VCaP (cell line): Measurements from ENCODE around the gene CAMK1G.

ENCODE experiments used
- H3K27ac ChIP-seq: fragments of 450-650 bp; 2 replicates; pipeline ENCODE4 v1.5.1; 2017
- TF ChIP-seq, protein P1 (sequence below): fragments of 450-650 bp; conservative IDR thresholded peaks from 2 replicates; pipeline ENCODE4 v1.5.1; 2017; ENCODE audit warnings: mild to moderate bottlenecking, moderate library complexity

The CAMK1G gene

DNA sequence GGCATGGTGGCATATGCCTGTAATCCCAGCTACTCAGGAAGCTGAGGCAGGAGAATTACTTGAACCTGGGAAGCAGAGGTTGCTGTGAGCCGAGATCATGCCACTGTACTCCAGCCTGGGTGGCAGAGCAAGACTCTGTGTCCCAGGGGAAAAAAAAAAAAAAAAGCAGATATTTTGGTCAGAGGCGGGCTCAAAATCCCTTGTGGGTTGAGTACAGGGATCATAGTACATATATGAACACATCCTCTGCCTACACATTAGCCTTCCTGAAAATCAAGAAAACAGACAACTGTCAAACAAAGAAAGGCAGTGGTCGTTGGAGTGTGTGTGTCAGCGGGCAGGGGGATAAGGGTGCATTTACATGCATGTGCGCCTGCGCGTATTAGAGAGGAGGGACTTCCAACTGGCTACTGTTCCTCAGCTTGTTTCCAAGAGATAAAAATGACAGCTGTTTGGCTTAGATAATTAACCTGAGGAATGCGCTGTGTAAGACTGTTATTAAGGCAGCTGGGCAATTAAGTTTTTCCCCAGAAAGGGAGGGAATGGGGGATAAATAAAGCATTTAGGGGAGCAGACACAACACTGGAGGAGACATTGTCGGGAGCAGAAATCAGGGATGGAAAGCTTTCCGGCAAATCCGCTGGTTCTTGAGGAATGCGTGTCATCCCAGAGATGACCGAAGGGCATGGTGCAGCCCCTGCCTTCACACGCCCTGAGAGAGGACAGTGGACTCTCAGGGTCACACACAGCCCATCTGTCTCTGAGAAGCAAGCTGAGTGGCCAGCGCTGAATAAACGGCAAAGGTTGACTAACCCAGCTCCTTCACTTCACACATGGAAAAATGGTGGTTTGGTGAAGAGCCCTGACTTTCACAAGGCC lies 62.3 kb downstream of the CAMK1G start:
- no peak overlapping the region for H3K27ac ChIP-seq
- TF ChIP-seq, protein P1, sequence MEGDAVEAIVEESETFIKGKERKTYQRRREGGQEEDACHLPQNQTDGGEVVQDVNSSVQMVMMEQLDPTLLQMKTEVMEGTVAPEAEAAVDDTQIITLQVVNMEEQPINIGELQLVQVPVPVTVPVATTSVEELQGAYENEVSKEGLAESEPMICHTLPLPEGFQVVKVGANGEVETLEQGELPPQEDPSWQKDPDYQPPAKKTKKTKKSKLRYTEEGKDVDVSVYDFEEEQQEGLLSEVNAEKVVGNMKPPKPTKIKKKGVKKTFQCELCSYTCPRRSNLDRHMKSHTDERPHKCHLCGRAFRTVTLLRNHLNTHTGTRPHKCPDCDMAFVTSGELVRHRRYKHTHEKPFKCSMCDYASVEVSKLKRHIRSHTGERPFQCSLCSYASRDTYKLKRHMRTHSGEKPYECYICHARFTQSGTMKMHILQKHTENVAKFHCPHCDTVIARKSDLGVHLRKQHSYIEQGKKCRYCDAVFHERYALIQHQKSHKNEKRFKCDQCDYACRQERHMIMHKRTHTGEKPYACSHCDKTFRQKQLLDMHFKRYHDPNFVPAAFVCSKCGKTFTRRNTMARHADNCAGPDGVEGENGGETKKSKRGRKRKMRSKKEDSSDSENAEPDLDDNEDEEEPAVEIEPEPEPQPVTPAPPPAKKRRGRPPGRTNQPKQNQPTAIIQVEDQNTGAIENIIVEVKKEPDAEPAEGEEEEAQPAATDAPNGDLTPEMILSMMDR = no peak

DNA sequence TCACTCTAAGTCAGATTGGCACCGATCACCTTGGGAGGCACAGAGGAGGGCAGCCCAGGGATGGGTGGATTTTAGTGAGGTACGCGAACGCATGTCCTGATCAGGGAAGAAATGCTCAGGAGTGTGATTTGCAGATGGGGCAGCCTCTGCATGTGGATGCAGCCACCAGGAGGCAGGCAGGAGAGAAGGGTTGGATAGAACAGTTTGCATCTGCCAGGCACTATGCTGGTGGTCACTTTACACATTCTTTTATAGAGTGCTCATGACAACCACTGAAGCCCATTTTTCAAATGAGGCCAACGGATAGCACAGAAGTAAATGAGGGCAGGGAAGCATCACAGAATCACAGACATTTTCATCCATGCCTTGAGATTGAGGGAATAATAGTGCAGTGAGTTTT lies 63.0 kb downstream of the CAMK1G start:
- TF ChIP-seq, protein P1 = no peak
- no peak overlapping the region for H3K27ac ChIP-seq

DNA sequence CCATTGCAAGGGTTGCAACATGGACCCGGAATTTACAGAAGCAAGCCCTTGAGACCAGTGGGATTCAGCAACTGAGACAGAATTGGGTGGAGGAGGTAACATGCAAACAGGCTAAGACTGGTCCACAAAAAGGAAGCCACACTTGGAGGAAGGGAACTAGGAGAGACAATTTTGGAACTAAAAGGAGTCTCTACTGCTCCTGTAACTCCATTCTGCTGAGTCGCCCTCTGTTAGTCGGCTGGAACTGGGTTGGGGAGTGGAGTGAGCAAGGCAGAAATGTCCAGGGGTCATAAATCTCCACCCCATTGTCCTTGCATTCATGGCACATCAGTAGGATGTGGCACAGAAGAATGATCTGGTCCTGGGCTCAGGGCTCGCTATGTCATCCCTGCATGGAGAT lies 63.6 kb downstream of the CAMK1G start:
- no peak overlapping the region for H3K27ac ChIP-seq
- TF ChIP-seq, protein P1 = no peak

DNA sequence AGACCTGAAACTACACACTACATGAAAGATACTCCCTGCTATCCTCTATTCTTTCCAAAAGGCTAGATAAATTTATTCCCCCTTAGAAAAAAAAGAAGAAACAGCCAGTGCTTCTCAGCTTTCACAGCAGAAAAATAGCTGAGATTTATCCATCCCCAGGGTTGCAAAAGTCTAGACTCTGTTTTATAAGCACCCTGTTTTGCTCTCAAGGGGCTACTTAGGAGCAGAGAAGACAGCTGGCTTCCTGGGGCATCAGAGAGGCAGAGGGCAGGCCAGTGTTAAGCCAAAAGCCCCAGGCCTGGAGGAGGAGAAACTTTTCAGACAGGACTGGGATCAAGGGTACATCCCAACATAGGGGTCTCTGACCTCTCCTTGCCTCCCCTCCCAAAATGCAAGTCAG lies 64.8 kb downstream of the CAMK1G start:
- TF ChIP-seq, protein P1 = no peak

DNA sequence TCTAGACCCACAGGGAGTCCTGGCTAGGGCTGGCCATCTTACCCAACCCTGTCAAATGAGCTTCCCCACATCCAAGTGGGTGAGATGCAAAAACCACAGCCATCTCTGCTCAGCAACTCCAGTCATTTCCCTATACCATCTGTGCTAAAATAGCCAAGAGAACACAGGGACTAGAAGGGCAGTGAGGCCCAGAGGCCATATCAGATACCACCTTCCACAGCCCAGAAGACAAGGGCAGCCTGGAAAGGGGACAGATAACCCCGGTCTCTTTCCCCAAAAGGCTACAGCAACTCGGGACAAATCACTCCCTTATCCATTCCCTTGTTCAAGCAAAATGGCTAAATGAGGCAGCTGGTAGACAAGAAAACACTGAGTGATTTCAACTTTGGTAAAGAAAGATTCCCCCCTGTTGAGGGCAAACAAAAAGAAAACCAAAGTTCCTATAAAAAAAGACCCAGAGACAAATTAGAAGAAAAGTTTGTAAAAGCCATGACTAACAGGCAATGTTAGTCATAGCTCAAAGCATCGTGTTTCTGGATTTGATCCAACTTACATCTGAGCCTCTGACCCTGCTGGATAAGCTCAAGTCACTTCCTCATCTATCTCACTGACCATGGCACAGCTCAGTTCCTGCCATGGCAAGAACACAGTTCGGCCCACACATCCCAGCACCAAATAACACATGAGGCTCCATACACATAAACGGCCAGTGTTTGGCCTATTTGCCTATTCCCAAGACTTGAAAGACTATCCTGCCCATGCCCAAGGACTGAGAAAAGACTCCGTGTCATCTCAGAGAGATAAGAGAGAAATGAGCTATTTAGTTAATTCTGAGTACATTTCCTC lies 65.6 kb downstream of the CAMK1G start:
- H3K27ac ChIP-seq = no peak overlapping the region
- TF ChIP-seq, protein P1 = no peak

More for the DNA sequence above, 64.8 kb downstream of the CAMK1G start:
- no peak overlapping the region for H3K27ac ChIP-seq

DNA sequence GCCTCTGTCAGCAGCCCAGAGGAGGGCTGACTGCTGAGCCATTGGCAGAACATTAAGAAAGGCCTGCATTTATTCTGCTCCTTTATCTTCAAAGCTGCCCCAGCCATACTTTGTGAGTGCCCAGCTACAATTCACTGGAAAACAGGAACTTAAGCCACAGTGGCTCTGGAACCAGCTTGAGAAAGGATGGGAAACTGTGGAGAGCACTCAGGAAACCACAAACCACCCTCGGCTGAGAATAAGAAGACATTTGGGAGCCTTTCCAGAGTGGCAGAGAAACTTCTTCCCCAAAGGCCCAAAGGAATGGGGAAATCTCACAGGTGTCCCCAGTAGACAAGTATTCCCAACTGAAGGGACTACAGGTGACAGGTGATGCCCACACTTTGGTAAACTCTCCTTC lies 66.9 kb downstream of the CAMK1G start:
- no peak overlapping the region for H3K27ac ChIP-seq
- TF ChIP-seq, protein P1 = no peak

DNA sequence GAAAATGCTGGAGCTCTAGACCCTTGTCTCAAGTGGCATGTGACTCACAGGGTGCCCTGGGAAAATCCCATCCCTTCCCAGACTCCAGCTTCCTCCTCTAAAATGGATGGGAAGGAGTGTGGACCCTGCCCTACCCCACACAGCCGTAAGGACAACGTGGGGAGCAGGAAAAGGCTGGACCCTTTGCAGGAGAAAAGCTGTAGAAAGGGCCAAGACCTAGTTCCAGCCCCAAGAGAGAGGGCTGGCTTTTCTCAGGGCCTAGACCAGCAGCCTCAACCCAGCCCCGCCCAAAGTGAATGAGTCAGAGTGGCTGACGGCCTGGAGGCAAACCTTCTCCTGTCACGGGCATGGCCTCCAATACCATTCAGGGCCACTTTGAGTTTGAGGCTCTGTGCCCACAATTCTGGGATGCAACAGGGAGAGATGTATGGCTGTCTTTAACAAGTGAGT lies 67.6 kb downstream of the CAMK1G start:
- TF ChIP-seq, protein P1 = no peak
- H3K27ac ChIP-seq = no peak overlapping the region
